A673 (cell line): ENCODE measurements around the gene NTRK1. TPM values are rescaled to one million over a fixed set of nuclear protein-coding genes. Genes with fewer than 3 reads are reported as not detected.
A peak's percentile ranks its signal among the peaks of the same experiment; 100 is the strongest.

ENCODE experiments used
- Bru-seq: library from RNA; stranded (reverse); fragments of 400-500 nt; gene quantifications from one replicate; lab custom pipeline; 2021; lab: Mats Ljungman, UMichigan
- BruChase-seq, 2 experiments: library from RNA; stranded (reverse); fragments of 400-500 nt; gene quantifications; one replicate each; lab custom pipeline; 2021; lab: Mats Ljungman, UMichigan
- BruUV-seq: library from RNA; stranded (reverse); fragments of 400-500 nt; replicated peaks from 2 replicates; lab custom pipeline; 2021; lab: Mats Ljungman, UMichigan
- CTCF ChIA-PET: fragments of 300-600 bp; sonication (Branson Sonifier 250); formaldehyde crosslinking; loops from one replicate; lab custom pipeline; 2022; ENCODE audit warnings: antibody characterized with exemption; lab: Charles Lee
- POLR2A ChIA-PET: fragments of 300-600 bp; sonication (Branson Sonifier 250); formaldehyde crosslinking; loops from one replicate; lab custom pipeline; 2022; ENCODE audit warnings: antibody characterized with exemption; ENCODE audit not compliant: low non-redundant PET; lab: Charles Lee
- DNase-seq: peaks from one replicate; pipeline ENCODE4 v3.0.0-alpha.2; 2015; ENCODE audit warnings: low spot score
- H3K27ac ChIP-seq: fragments of 200-600 bp; sonication (generic); 2 replicates; pipeline ENCODE4 v1.5.1; 2016; ENCODE audit warnings: mixed run types, low read depth, mild to moderate bottlenecking, mixed read lengths, antibody characterized with exemption, low read length; ENCODE audit not compliant: poor library complexity, severe bottlenecking
- H3K27me3 ChIP-seq: fragments of 200-600 bp; sonication (generic); replicated peaks from 2 replicates; pipeline ENCODE4 v1.6.1; 2017; ENCODE audit warnings: mixed run types, low read depth, mild to moderate bottlenecking, mixed read lengths, antibody characterized with exemption, low read length; ENCODE audit not compliant: insufficient read depth, poor library complexity
- H3K36me3 ChIP-seq: fragments of 200-600 bp; sonication (generic); 2 replicates; pipeline ENCODE4 v1.6.1; 2016; ENCODE audit warnings: mixed run types, mild to moderate bottlenecking, mixed read lengths, antibody characterized with exemption, low read length; ENCODE audit not compliant: insufficient read depth, poor library complexity, severe bottlenecking
- H3K4me1 ChIP-seq: fragments of 200-600 bp; sonication (generic); 2 replicates; pipeline ENCODE4 v1.6.1; 2017; ENCODE audit warnings: mixed run types, mild to moderate bottlenecking, mixed read lengths, antibody characterized with exemption, low read length; ENCODE audit not compliant: insufficient read depth, poor library complexity, severe bottlenecking
- H3K4me3 ChIP-seq: fragments of 200-600 bp; sonication (generic); 2 replicates; pipeline ENCODE4 v1.5.1; 2016; ENCODE audit warnings: low read depth, mixed run types, mild to moderate bottlenecking, mixed read lengths, low read length; ENCODE audit not compliant: poor library complexity, severe bottlenecking
- H3K9me3 ChIP-seq: fragments of 200-600 bp; sonication (generic); 2 replicates; pipeline ENCODE4 v1.6.1; 2016; ENCODE audit warnings: mixed run types, low read depth, mild to moderate bottlenecking, mixed read lengths, antibody characterized with exemption, low read length; ENCODE audit not compliant: poor library complexity, severe bottlenecking
- EZH2 ChIP-seq: fragments of 200-600 bp; sonication (generic); IDR thresholded peaks from 2 replicates; pipeline ENCODE4 v1.6.1; 2017; ENCODE audit warnings: borderline replicate concordance, low read depth, mild to moderate bottlenecking, mixed read lengths, antibody characterized with exemption, low read length; ENCODE audit not compliant: poor library complexity, severe bottlenecking
- intact Hi-C: fragments of 100-400 bp; cut with micrococcal nuclease; formaldehyde crosslinking; loops from one replicate; pipeline ENCODE4 v1.10.0; 2022; ENCODE audit not compliant: unreplicated experiment
- long read RNA-seq: library from polyadenylated mRNA; stranded (forward); transcript quantifications from one replicate; pipeline ENCODE4 v2.0.0, GENCODE V29; 2022
- total RNA-seq: library from RNA; stranded (reverse); gene quantifications from 2 replicates; pipeline ENCODE4 v1.2.3, GENCODE V29; 2021
- TF ChIP-seq, protein P1 (sequence below): fragments of 300-800, 200-600 bp; sonication (generic); conservative IDR thresholded peaks from 2 replicates; pipeline ENCODE4 v1.5.1; 2017; ENCODE audit warnings: low read depth, mild to moderate bottlenecking, antibody characterized with exemption, low read length, moderate library complexity, mixed read lengths

NTRK1 gene
- 3.6 and 5.1 TPM in 2 replicates for total RNA-seq
- Bru-seq, nascent RNA = percentile 38 among the genes with signal in this experiment
- percentile 37 among the genes with signal in this experiment for BruChase-seq, experiment 1, labeled RNA remaining after a 2-hour chase
- percentile 41 among the genes with signal in this experiment for BruChase-seq, experiment 2, labeled RNA remaining after a 6-hour chase
- long read RNA-seq, transcript NTRK1-202 (16 exons, 2,701 nt) = major isoform, 5 of 6 reads
- long read RNA-seq, partial matches to known transcripts = 1 of 6 reads
- long read RNA-seq, other reads (novel, unspliced or antisense) = 0 of 6 reads

DNA sequence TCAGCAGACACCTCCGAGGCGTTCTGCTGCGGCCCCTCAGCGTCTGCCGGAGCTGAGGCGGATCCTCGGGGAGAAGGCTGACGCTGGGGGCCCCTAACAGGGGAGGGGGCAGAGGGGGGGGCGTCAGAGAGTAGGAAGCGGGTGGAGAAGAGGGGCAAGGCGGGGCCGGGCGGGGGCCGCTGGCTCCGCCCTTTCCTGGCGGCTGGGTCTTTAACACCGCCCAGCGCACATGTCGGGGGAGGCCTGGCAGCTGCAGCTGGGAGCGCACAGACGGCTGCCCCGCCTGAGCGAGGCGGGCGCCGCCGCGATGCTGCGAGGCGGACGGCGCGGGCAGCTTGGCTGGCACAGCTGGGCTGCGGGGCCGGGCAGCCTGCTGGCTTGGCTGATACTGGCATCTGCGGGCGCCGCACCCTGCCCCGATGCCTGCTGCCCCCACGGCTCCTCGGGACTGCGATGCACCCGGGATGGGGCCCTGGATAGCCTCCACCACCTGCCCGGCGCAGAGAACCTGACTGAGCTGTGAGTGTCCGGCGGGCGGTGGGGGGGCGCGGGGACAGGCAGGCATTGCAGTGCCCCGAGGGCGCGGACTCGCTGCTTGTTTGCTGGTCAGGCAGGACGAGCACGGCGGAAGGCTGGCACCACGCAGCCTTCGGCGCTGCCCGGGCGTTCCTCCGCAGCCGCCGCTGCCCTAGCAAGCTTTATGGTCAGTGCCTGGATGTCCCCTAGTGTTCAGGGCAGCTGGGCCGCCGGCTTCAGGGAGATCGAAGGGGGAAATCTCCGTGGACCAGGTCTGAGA, at the start of gene NTRK1:
Gene NTRK1, plus strand, starts transcription at position 238 of the 796 bp plus-strand sequence. Its CDS starts 70 bp downstream, at position 308.
- peak; percentile 75 for DNase-seq
- Histone ChIP-seq H3K27ac (no peak within 1 kb of the TSS), H3K27me3 (peaks cover 27% of the 10 kb centered on the region), H3K36me3 (no peaks in the 10 kb centered on the region), H3K4me3 (peak within 1 kb of the TSS; percentile 55), H3K4me1 (peaks cover 15% of the 10 kb centered on the region), H3K9me3 (no peaks in the 10 kb centered on the region)
- intact Hi-C loops = loop anchor here (1.0 to 2.0 kb wide), 3 partner anchors 64 to 172 kb away; no protein-coding TSS in a partner anchor
- no peak for TF ChIP-seq EZH2
- TF ChIP-seq, protein P1, sequence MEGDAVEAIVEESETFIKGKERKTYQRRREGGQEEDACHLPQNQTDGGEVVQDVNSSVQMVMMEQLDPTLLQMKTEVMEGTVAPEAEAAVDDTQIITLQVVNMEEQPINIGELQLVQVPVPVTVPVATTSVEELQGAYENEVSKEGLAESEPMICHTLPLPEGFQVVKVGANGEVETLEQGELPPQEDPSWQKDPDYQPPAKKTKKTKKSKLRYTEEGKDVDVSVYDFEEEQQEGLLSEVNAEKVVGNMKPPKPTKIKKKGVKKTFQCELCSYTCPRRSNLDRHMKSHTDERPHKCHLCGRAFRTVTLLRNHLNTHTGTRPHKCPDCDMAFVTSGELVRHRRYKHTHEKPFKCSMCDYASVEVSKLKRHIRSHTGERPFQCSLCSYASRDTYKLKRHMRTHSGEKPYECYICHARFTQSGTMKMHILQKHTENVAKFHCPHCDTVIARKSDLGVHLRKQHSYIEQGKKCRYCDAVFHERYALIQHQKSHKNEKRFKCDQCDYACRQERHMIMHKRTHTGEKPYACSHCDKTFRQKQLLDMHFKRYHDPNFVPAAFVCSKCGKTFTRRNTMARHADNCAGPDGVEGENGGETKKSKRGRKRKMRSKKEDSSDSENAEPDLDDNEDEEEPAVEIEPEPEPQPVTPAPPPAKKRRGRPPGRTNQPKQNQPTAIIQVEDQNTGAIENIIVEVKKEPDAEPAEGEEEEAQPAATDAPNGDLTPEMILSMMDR = no peak
- no TSS peak for BruUV-seq
- ChIA-PET POLR2A (interaction anchor here (0.6 kb wide), 1 partner anchor 313 kb away, joined by 9 read pairs; no protein-coding TSS in a partner anchor), CTCF (interaction anchor here (0.6 to 3.3 kb wide), 13 partner anchors 13 to 293 kb away, joined by 3 to 62 read pairs (median 6); partner anchors contain the start of genes CRABP2, ISG20L2 and METTL25B)

DNA sequence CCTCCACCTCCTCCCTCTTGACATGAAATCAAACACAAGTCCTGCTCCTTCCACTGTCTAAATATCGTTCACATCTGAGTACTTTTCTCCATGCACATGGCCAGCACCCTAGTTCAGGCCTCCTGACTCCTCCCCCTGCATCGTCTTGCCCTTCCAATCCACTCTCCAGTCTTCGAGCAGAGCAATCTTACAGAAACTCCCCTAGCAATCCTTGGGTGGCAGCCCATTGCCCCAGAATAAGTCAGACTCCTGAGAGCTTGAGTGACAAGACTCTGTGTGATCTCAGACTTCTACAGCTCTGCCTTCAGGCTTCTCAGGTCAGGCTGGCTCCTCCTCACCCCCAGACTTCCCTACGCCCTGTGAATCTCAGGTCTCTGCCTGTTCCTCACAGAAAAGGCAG, 49.5 kb upstream of the NTRK1 start:
- Histone ChIP-seq H3K9me3 (no peaks in the 10 kb centered on the region), H3K27me3 (no peaks in the 10 kb centered on the region), H3K36me3 (no peaks in the 10 kb centered on the region), H3K4me1 (peaks cover 29% of the 10 kb centered on the region), H3K4me3 (no peak overlapping the region), H3K27ac (no peak overlapping the region)
- POLR2A ChIA-PET = no interaction called here
- TF ChIP-seq EZH2 = no peak
- TF ChIP-seq, protein P1 = no peak
- intact Hi-C loops = no loop called here
- CTCF ChIA-PET = no interaction called here
- DNase-seq = no peak
- BruUV-seq = no TSS peak

DNA sequence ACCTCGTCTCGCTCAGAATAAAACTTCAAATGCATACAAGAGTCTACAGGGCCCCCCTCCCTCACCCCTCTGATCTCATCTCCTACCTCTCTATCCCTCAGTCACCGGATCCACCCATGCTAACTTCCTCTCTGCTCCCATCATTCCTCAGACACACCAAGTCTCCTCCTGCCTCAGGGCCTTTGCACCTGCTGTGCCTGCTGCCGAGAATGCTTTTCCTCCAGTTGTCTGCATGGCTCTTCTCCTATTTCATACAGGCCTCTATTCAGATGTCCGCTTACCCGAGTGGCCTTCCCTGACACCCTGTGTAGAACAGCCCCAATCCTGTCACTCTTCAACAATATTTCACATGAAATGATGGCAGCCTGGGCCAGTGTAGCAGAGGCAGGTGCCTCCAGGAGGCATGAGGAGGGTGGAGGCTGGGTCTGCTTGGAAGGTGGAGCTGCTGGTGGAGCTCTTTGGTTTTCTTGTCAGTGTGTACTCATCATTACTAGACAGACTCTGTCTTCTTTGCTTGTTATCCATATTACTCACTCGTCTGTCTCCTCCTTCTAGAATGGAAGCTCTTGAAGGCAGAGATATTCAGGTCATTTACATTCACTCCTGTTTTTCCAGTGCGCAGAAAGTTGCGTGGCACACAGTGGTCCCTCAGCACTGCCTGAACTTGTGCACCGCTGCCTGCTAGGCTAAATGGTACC, 48.2 kb upstream of the NTRK1 start:
- no TSS peak for BruUV-seq
- no peak overlapping the region for H3K4me3 ChIP-seq
- H3K36me3 ChIP-seq = no peaks in the 10 kb centered on the region
- TF ChIP-seq, protein P1 = no peak
- no peak for TF ChIP-seq EZH2
- H3K9me3 ChIP-seq = no peaks in the 10 kb centered on the region
- H3K27ac ChIP-seq = no peak overlapping the region
- intact Hi-C loops = no loop called here
- H3K27me3 ChIP-seq = no peaks in the 10 kb centered on the region
- H3K4me1 ChIP-seq = peaks cover 31% of the 10 kb centered on the region
- no peak for DNase-seq
- CTCF ChIA-PET = interaction anchor here (1.1 kb wide), 1 partner anchor 48 kb away, joined by 5 read pairs; the partner anchor contains the start of gene NTRK1
- POLR2A ChIA-PET = no interaction called here
